WTC11 (cell line): ENCODE results near the gene INPP5E. TPM values are rescaled to one million over a fixed set of nuclear protein-coding genes. Genes with fewer than 3 reads are reported as not detected.

ENCODE experiments used
- ATAC-seq: fragments of 200-7000 bp; cut with Tn5 transposase; 2 replicates; pipeline ENCODE4 v1.10.0; 2021; ENCODE audit warnings: mild to moderate bottlenecking, moderate library complexity
- CTCF ChIA-PET: fragments of 300-600 bp; sonication (Branson Sonifier 250); formaldehyde crosslinking; loops from one replicate; lab custom pipeline; 2021; ENCODE audit warnings: antibody characterized with exemption; lab: Charles Lee
- POLR2A ChIA-PET: fragments of 350-600 bp; sonication (Branson Sonifier 250); formaldehyde crosslinking; loops from one replicate; lab custom pipeline; 2021; ENCODE audit warnings: antibody characterized with exemption; lab: Charles Lee
- DNase-seq: peaks from one replicate; pipeline ENCODE4 v3.0.0; 2021; ENCODE audit warnings: low spot score
- H3K27ac Mint-ChIP-seq: 2 replicates; pipeline ENCODE4 v1.8.0; 2021; ENCODE audit warnings: mixed read lengths
- H3K27me3 Mint-ChIP-seq: 2 replicates; pipeline ENCODE4 v1.8.0; 2021; ENCODE audit warnings: low read depth, mild to moderate bottlenecking, moderate library complexity, mixed read lengths
- H3K36me3 Mint-ChIP-seq: 2 replicates; pipeline ENCODE4 v1.8.0; 2021; ENCODE audit warnings: mixed read lengths
- H3K4me1 Mint-ChIP-seq: 2 replicates; pipeline ENCODE4 v1.8.0; 2022; ENCODE audit warnings: mixed read lengths
- H3K4me3 Mint-ChIP-seq: 2 replicates; pipeline ENCODE4 v1.8.0; 2021; ENCODE audit warnings: mild to moderate bottlenecking, moderate library complexity, mixed read lengths
- H3K9me3 Mint-ChIP-seq: 2 replicates; pipeline ENCODE4 v1.8.0; 2021; ENCODE audit warnings: mixed read lengths
- ATF1 ChIP-seq: sonication (generic); formaldehyde crosslinking; IDR thresholded peaks from 2 replicates; pipeline ENCODE4 v1.8.1; 2023; ENCODE audit warnings: mild to moderate bottlenecking, moderate library complexity, missing genetic modification reagents
- ATF3 ChIP-seq: sonication (generic); formaldehyde crosslinking; conservative IDR thresholded peaks from 2 replicates; pipeline ENCODE4 v1.8.1; 2022; ENCODE audit warnings: mild to moderate bottlenecking, missing genetic modification reagents
- CBFB ChIP-seq: sonication (generic); formaldehyde crosslinking; IDR thresholded peaks from 2 replicates; pipeline ENCODE4 v1.8.1; 2022; ENCODE audit warnings: mild to moderate bottlenecking, low read depth, missing genetic modification reagents
- CTCF ChIP-seq: fragments of 200-600 bp; IDR thresholded peaks from 2 replicates; pipeline ENCODE4 v1.8.0; 2022; ENCODE audit warnings: antibody characterized with exemption
- ESRRA ChIP-seq: sonication (generic); formaldehyde crosslinking; IDR thresholded peaks from 2 replicates; pipeline ENCODE4 v1.8.1; 2022; ENCODE audit warnings: mild to moderate bottlenecking, missing genetic modification reagents, borderline replicate concordance
- FOXP4 ChIP-seq: sonication (generic); formaldehyde crosslinking; IDR thresholded peaks from 2 replicates; pipeline ENCODE4 v1.8.0; 2022; ENCODE audit warnings: mild to moderate bottlenecking, missing genetic modification reagents
- GRHL2 ChIP-seq: fragments of 250-450 bp; sonication (Bioruptor Pico); IDR thresholded peaks from 2 replicates; pipeline ENCODE4 v1.8.0; 2022; ENCODE audit warnings: mild to moderate bottlenecking, moderate library complexity; ENCODE audit not compliant: insufficient replicate concordance, severe bottlenecking
- HMGXB4 ChIP-seq: sonication (generic); formaldehyde crosslinking; IDR thresholded peaks from 2 replicates; pipeline ENCODE4 v1.8.1; 2023; ENCODE audit warnings: mild to moderate bottlenecking, moderate library complexity, missing genetic modification reagents
- KAT7 ChIP-seq: sonication (generic); formaldehyde crosslinking; IDR thresholded peaks from 2 replicates; pipeline ENCODE4 v1.8.1; 2023; ENCODE audit warnings: missing genetic modification reagents, mild to moderate bottlenecking, borderline replicate concordance
- MAX ChIP-seq: sonication (generic); formaldehyde crosslinking; IDR thresholded peaks from 2 replicates; pipeline ENCODE4 v1.8.0; 2022; ENCODE audit warnings: mild to moderate bottlenecking, missing genetic modification reagents
- OVOL2 ChIP-seq: fragments of 250-450 bp; sonication (Bioruptor Pico); IDR thresholded peaks from 2 replicates; pipeline ENCODE4 v1.9.0; 2021; ENCODE audit warnings: mild to moderate bottlenecking, borderline replicate concordance
- ZBTB21 ChIP-seq: sonication (generic); formaldehyde crosslinking; IDR thresholded peaks from 2 replicates; pipeline ENCODE4 v1.8.1; 2023; ENCODE audit warnings: mild to moderate bottlenecking, missing genetic modification reagents, borderline replicate concordance
- ZBTB43 ChIP-seq: sonication (generic); formaldehyde crosslinking; IDR thresholded peaks from 2 replicates; pipeline ENCODE4 v1.8.1; 2023; ENCODE audit warnings: mild to moderate bottlenecking, missing genetic modification reagents
- ZNF232 ChIP-seq: sonication (generic); formaldehyde crosslinking; IDR thresholded peaks from 2 replicates; pipeline ENCODE4 v1.8.0; 2022; ENCODE audit warnings: mild to moderate bottlenecking, missing genetic modification reagents
- ZNF425 ChIP-seq: fragments of 250-450 bp; sonication (Bioruptor Pico); conservative IDR thresholded peaks from 2 replicates; pipeline ENCODE4 v1.9.0; 2021; ENCODE audit warnings: mild to moderate bottlenecking
- total RNA-seq: library from RNA; stranded (reverse); gene quantifications from 3 replicates; pipeline ENCODE4 v1.2.3, GENCODE V29; 2021
- TF ChIP-seq, protein P1 (sequence below): fragments of 250-450 bp; sonication (Bioruptor Pico); IDR thresholded peaks from 2 replicates; pipeline ENCODE4 v1.8.0; 2021; ENCODE audit warnings: mild to moderate bottlenecking

INPP5E gene
- total RNA-seq, 1 experiment from 2014 or later, result 24.0 TPM

GRCh38 chr9:136456258-136456657 is 16.6 kb upstream of the INPP5E start:
- ChIA-PET POLR2A (no interaction called here), CTCF (no interaction called here)
- peaks cover 73% of the 10 kb centered on the region for H3K36me3 Mint-ChIP-seq
- no peaks in the 10 kb centered on the region for H3K9me3 Mint-ChIP-seq
- no peak for DNase-seq
- H3K4me3 Mint-ChIP-seq, result no peak overlapping the region
- no peak for TF ChIP-seq CBFB (CRISPR knock-in tag)
- no peak for TF ChIP-seq CTCF
- TF ChIP-seq KAT7, result no peak
- no peak for TF ChIP-seq FOXP4
- no peak for TF ChIP-seq HMGXB4 (CRISPR knock-in tag)
- TF ChIP-seq ZNF425 (CRISPR knock-in tag), result no peak
- TF ChIP-seq, protein P1, sequence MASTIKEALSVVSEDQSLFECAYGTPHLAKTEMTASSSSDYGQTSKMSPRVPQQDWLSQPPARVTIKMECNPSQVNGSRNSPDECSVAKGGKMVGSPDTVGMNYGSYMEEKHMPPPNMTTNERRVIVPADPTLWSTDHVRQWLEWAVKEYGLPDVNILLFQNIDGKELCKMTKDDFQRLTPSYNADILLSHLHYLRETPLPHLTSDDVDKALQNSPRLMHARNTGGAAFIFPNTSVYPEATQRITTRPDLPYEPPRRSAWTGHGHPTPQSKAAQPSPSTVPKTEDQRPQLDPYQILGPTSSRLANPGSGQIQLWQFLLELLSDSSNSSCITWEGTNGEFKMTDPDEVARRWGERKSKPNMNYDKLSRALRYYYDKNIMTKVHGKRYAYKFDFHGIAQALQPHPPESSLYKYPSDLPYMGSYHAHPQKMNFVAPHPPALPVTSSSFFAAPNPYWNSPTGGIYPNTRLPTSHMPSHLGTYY (CRISPR knock-in tag), result no peak
- no peak for TF ChIP-seq ZBTB43
- TF ChIP-seq GRHL2 (CRISPR knock-in tag), result no peak
- no peak for TF ChIP-seq ATF1
- TF ChIP-seq ZNF232, result no peak
- no peak for TF ChIP-seq ATF3 (CRISPR knock-in tag)
- no peak for TF ChIP-seq ZBTB21 (CRISPR knock-in tag)
- no peak for TF ChIP-seq OVOL2
- TF ChIP-seq MAX (CRISPR knock-in tag), result no peak
- TF ChIP-seq ESRRA, result no peak
- H3K27me3 Mint-ChIP-seq, result no peaks in the 10 kb centered on the region
- no peaks in the 10 kb centered on the region for H3K4me1 Mint-ChIP-seq
- H3K27ac Mint-ChIP-seq, result no peak overlapping the region
- ATAC-seq, result no peak
